Measurements from ENCODE around the gene RFK.
A peak's percentile ranks its signal among the peaks of the same experiment; 100 is the strongest.

The RFK gene

GRCh38 chr9:76405868-76406267 lies 11.6 kb upstream of the RFK start:
- DNase-seq, result no peak

GRCh38 chr9:76405340-76405739 lies 11.1 kb upstream of the RFK start:
- DNase-seq, result no peak

- DNase-seq, result no peak
These were observed 10.2 kb upstream of the RFK start for GRCh38 chr9:76404401-76404800.

GRCh38 chr9:76403352-76403751 lies 9.1 kb upstream of the RFK start:
- peak; percentile 9 to 13 for DNase-seq

- DNase-seq, result no peak
These were observed 7.5 kb upstream of the RFK start for GRCh38 chr9:76401580-76402354.

- no peak for DNase-seq
These were observed 7.0 kb upstream of the RFK start for GRCh38 chr9:76401176-76401575.

GRCh38 chr9:76400534-76401096 lies 6.4 kb upstream of the RFK start:
- no peak for DNase-seq

- no peak for DNase-seq
These were observed 5.6 kb upstream of the RFK start for GRCh38 chr9:76399856-76400255.

GRCh38 chr9:76396597-76396996 lies 2.4 kb upstream of the RFK start:
- DNase-seq, result no peak

- no peak for DNase-seq
These were observed 1.9 kb upstream of the RFK start for GRCh38 chr9:76396144-76396543.

- DNase-seq, result peak in 1 of 2 donors; percentile 4
These were observed 1.2 kb upstream of the RFK start for GRCh38 chr9:76395381-76395780.

- DNase-seq, result peak; percentile 40
These were observed 680 bp upstream of the RFK start for GRCh38 chr9:76394960-76395252.

GRCh38 chr9:76390656-76391055 lies 3.6 kb downstream of the RFK start:
- no peak for DNase-seq

GRCh38 chr9:76379494-76379893 lies 14.7 kb downstream of the RFK start:
- no peak for DNase-seq

GRCh38 chr9:76378367-76379073 lies 15.7 kb downstream of the RFK start:
- no peak for DNase-seq

GRCh38 chr9:76377791-76378190 lies 16.4 kb downstream of the RFK start:
- DNase-seq, result no peak

- no peak for DNase-seq
These were observed 19.3 kb downstream of the RFK start for GRCh38 chr9:76374783-76375559.

GRCh38 chr9:76373784-76374474 lies 20.3 kb downstream of the RFK start:
- DNase-seq, result no peak

- no peak for DNase-seq
These were observed 20.9 kb downstream of the RFK start for GRCh38 chr9:76373173-76373783.

GRCh38 chr9:76372336-76372735 lies 21.9 kb downstream of the RFK start:
- DNase-seq, result no peak

- no peak for DNase-seq
These were observed 22.3 kb downstream of the RFK start for GRCh38 chr9:76371901-76372300.

GRCh38 chr9:76370396-76371023 lies 23.7 kb downstream of the RFK start:
- DNase-seq, result no peak
